GM12865 (cell line): ENCODE results near the gene USP21.
A peak's percentile ranks its signal among the peaks of the same experiment; 100 is the strongest.

ENCODE experiments used
- DNase-seq: peaks from one replicate; pipeline ENCODE4 v3.0.0; 2010; ENCODE audit warnings: low read depth
- H3K4me3 ChIP-seq: 2 replicates; pipeline ENCODE4 v1.5.1; 2011; ENCODE audit warnings: mild to moderate bottlenecking, low read depth, low read length, control low read depth
- TF ChIP-seq, protein P1 (sequence below): IDR thresholded peaks from 2 replicates; pipeline ENCODE4 v1.5.1; 2011; ENCODE audit warnings: low read length, control low read depth, low read depth, inconsistent platforms; ENCODE audit not compliant: insufficient read depth; ENCODE audit errors: missing control alignments

Gene USP21

DNA sequence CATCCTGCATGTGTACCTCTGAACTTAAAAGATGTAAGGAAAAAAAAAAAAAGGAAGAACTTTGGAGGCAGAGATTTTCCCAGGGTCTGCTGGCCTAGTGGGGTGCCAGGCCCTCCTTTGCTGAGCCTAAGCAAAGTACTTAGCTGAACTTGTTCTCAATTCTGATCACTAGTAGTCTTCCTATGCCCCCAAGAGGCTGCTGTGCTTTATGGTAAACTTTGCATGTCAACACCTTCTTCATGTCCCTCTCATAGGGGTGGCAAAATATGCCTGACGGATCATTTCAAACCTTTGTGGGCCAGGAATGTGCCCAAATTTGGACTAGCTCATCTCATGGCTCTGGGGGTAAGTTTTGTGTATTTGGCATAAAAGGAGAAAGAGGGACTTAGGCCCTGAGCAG, 1.4 kb upstream of the USP21 start:
- H3K4me3 ChIP-seq: no peak overlapping the region
- no peak for DNase-seq
- TF ChIP-seq, protein P1, sequence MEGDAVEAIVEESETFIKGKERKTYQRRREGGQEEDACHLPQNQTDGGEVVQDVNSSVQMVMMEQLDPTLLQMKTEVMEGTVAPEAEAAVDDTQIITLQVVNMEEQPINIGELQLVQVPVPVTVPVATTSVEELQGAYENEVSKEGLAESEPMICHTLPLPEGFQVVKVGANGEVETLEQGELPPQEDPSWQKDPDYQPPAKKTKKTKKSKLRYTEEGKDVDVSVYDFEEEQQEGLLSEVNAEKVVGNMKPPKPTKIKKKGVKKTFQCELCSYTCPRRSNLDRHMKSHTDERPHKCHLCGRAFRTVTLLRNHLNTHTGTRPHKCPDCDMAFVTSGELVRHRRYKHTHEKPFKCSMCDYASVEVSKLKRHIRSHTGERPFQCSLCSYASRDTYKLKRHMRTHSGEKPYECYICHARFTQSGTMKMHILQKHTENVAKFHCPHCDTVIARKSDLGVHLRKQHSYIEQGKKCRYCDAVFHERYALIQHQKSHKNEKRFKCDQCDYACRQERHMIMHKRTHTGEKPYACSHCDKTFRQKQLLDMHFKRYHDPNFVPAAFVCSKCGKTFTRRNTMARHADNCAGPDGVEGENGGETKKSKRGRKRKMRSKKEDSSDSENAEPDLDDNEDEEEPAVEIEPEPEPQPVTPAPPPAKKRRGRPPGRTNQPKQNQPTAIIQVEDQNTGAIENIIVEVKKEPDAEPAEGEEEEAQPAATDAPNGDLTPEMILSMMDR: no peak

DNA sequence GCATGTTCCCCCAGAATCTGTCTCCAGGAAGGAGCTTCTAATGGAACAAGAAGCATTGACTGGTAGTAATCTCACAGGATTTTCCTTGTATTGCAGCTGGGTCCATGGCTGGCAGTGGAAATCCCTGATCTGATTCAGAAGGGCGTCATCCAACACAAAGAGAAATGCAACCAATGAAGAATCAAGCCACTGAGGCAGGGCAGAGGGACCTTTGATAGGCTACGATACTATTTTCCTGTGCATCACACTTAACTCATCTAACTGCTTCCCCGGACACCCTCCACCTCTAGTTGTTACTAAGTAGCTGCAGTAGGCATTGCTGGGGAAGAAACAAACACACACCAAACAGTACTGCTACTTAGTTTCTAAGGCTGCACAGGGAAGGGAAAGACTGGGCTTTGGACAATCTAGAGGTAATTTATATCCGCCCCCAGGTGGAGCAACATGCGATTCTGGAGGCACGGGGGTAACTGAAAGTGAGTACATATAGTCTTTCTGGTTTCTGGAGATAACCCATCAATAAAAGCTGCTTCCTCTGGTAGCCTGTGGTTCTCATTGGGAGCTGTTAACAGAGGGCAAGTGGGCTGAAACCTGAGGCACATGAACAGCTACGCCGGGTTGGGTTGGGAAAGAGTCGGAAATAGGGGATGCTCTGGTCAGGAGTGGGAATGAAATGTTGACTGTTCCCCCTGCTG, 837 bp upstream of the USP21 start:
- no peak for DNase-seq
- TF ChIP-seq, protein P1: no peak
- H3K4me3 ChIP-seq: no peak overlapping the region

DNA sequence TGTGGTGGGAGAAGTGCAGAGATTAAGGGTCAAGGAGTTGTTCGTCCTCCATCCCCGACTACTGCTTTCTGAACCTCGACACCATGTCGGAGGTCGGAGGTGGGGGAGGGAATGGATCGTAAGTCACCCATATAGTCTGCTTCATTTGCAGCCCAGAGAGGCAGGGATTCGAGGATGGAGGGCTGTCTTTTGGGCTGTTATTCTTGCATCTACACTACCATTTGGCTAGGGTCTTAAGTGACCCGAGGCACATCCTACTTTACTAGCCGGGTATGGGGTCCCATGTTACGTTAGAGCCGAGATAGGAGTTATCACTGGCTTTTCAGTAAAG, 578 bp downstream of the USP21 start:
- TF ChIP-seq, protein P1: no peak
- peak; percentile 30 for DNase-seq

DNA sequence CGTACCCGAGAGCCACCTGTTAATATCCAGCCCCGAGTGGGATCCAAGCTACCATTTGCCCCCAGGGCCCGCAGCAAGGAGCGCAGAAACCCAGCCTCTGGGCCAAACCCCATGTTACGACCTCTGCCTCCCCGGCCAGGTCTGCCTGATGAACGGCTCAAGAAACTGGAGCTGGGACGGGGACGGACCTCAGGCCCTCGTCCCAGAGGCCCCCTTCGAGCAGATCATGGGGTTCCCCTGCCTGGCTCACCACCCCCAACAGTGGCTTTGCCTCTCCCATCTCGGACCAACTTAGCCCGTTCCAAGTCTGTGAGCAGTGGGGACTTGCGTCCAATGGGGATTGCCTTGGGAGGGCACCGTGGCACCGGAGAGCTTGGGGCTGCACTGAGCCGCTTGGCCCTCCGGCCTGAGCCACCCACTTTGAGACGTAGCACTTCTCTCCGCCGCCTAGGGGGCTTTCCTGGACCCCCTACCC, 1.4 kb downstream of the USP21 start:
- H3K4me3 ChIP-seq: no peak overlapping the region
- DNase-seq: no peak
- TF ChIP-seq, protein P1: no peak

More for the DNA sequence above, 578 bp downstream of the USP21 start:
- peak overlapping the region; percentile 69 for H3K4me3 ChIP-seq

DNA sequence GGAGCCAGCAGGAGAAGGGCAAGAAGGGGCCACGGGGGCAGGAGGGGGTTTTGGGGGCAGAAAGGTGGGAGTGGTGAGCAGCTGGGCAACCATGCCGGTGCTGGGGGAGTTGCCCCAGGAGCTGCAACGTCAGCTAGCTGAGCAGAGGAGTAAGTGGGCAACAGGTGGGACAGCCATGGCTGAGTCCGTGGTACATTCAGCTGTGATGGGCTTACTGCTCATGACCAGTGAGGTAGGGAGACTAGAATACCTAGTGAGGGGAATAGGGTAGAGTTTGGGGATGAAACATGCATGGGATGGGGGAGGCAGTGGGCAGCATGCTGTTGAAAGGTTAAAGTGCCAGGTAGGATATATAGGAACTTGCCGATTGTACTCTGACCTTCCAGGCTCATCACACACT, 2.4 kb downstream of the USP21 start:
- no peak overlapping the region for H3K4me3 ChIP-seq
- TF ChIP-seq, protein P1: no peak
- DNase-seq: no peak

DNA sequence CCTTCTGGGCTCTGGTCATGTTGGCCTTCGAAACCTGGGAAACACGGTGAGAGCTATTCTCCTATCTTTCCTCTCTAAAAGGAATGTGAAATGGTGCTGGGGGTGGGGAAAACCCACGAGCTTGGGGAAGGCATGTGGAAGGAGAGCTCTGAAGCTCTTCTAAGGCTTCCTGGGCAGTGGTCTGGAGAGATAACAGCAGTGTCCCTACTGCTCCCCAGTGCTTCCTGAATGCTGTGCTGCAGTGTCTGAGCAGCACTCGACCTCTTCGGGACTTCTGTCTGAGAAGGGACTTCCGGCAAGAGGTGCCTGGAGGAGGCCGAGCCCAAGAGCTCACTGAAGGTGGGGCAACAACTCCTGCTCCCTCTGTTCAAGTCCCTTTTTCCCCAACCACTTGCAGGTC, 2.8 kb downstream of the USP21 start:
- H3K4me3 ChIP-seq: no peak overlapping the region
- TF ChIP-seq, protein P1: no peak
- no peak for DNase-seq

DNA sequence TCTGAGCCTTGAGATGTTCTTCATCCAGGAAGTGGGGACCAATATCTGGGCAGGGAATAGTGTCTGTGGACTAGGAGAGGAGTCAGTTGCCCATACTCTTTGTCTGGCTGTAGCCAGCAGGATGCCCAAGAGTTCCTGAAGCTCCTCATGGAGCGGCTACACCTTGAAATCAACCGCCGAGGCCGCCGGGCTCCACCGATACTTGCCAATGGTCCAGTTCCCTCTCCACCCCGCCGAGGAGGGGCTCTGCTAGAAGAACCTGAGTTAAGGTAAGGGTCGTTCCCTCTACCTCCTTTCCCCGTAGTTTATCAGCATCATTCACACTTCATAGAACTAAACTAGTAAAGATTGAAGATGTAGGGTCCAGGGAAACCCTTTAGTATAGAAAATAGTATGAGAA, 3.5 kb downstream of the USP21 start:
- TF ChIP-seq, protein P1: no peak
- H3K4me3 ChIP-seq: no peak overlapping the region
- no peak for DNase-seq
